PC-9 (cell line): ENCODE results near the gene DLL4. TPM values are rescaled to one million over a fixed set of nuclear protein-coding genes. Genes with fewer than 3 reads are reported as not detected.

Source experiments
- BruUV-seq: library from RNA; stranded (reverse); fragments of 400-500 nt; replicated peaks from 2 replicates; lab custom pipeline; 2021; lab: Mats Ljungman, UMichigan
- CTCF ChIA-PET: fragments of 300-600 bp; sonication (Branson Sonifier 250); formaldehyde crosslinking; loops from one replicate; lab custom pipeline; 2022; ENCODE audit warnings: antibody characterized with exemption; lab: Charles Lee
- POLR2A ChIA-PET: fragments of 300-600 bp; sonication (Branson Sonifier 250); formaldehyde crosslinking; loops from one replicate; lab custom pipeline; 2022; ENCODE audit warnings: antibody characterized with exemption; ENCODE audit not compliant: unreplicated experiment; lab: Charles Lee
- DNase-seq, 2 experiments: peaks; one replicate each; pipeline versions ENCODE4 v3.0.0 to v3.0.0-alpha.2; 2015 to 2022; ENCODE audit warnings: mixed read lengths in 1 of 2
- H2AFZ ChIP-seq: fragments of 200-600 bp; sonication (generic); 2 replicates; pipeline ENCODE4 v1.8.1; 2017; ENCODE audit warnings: antibody characterized with exemption
- H3F3A ChIP-seq: fragments of 200-600 bp; sonication (generic); 2 replicates; pipeline ENCODE4 v1.8.1; 2017; ENCODE audit warnings: antibody characterized with exemption, mild to moderate bottlenecking, low read depth; ENCODE audit not compliant: insufficient read depth
- H3K27ac ChIP-seq: fragments of 200-600 bp; sonication (generic); 2 replicates; pipeline ENCODE4 v1.6.1; 2016; ENCODE audit warnings: mixed run types
- H3K27me3 ChIP-seq: fragments of 200-600 bp; sonication (generic); 2 replicates; pipeline ENCODE4 v1.6.1; 2016; ENCODE audit warnings: low read depth, mixed run types; ENCODE audit not compliant: insufficient read depth
- H3K36me3 ChIP-seq: fragments of 200-600 bp; sonication (generic); 2 replicates; pipeline ENCODE4 v1.6.1; 2016; ENCODE audit warnings: low read depth, mixed run types
- H3K4me1 ChIP-seq: fragments of 200-600 bp; sonication (generic); replicated peaks from 2 replicates; pipeline ENCODE4 v1.6.1; 2016; ENCODE audit warnings: mixed run types; ENCODE audit not compliant: insufficient read depth
- H3K4me2 ChIP-seq: fragments of 200-600 bp; sonication (generic); 2 replicates; pipeline ENCODE4 v1.6.1; 2017; ENCODE audit warnings: mixed run types
- H3K4me3 ChIP-seq: fragments of 200-600 bp; sonication (generic); 2 replicates; pipeline ENCODE4 v1.6.1; 2016; ENCODE audit warnings: mixed run types
- H3K79me2 ChIP-seq: fragments of 200-600 bp; sonication (generic); 2 replicates; pipeline ENCODE4 v1.6.1; 2017; ENCODE audit warnings: low read depth, mixed run types
- H3K9me2 ChIP-seq: fragments of 200-600 bp; sonication (generic); 2 replicates; pipeline ENCODE4 v1.8.1; 2017; ENCODE audit warnings: mild to moderate bottlenecking; ENCODE audit not compliant: insufficient read depth
- H3K9me3 ChIP-seq: fragments of 200-600 bp; sonication (generic); 2 replicates; pipeline ENCODE4 v1.8.1; 2016; ENCODE audit warnings: low read depth; ENCODE audit not compliant: insufficient read depth
- H4K20me1 ChIP-seq: fragments of 200-600 bp; sonication (generic); 2 replicates; pipeline ENCODE4 v1.8.1; 2017; ENCODE audit not compliant: insufficient read depth
- CTCF ChIP-seq: fragments of 200-600 bp; sonication (generic); conservative IDR thresholded peaks from 2 replicates; pipeline ENCODE4 v1.6.1; 2017; ENCODE audit warnings: mixed run types, antibody characterized with exemption, mild to moderate bottlenecking, moderate library complexity
- EZH2 ChIP-seq: fragments of 200-600 bp; sonication (generic); IDR thresholded peaks from 2 replicates; pipeline ENCODE4 v1.8.0; 2017; ENCODE audit warnings: antibody characterized with exemption, low read depth
- intact Hi-C: fragments of 100-400 bp; cut with micrococcal nuclease; formaldehyde crosslinking; loops from one replicate; pipeline ENCODE4 v1.10.0; 2022; ENCODE audit not compliant: unreplicated experiment
- total RNA-seq: library from RNA; stranded (reverse); gene quantifications from 2 replicates; pipeline ENCODE4 v1.2.3, GENCODE V29; 2021

DLL4 gene
- total RNA-seq, 1 experiment from 2014 or later, result 0.48 TPM

GRCh38 chr15:40964006-40964405 is 34.9 kb downstream of the DLL4 start:
- Histone ChIP-seq H3K27ac (no peak overlapping the region), H3K4me2 (no peak overlapping the region), H3F3A (no peaks in the 10 kb centered on the region), H3K36me3 (no peaks in the 10 kb centered on the region), H3K9me3 (no peaks in the 10 kb centered on the region), H3K9me2 (no peaks in the 10 kb centered on the region), H3K79me2 (no peaks in the 10 kb centered on the region), H3K4me3 (no peak overlapping the region), H4K20me1 (no peaks in the 10 kb centered on the region), H3K4me1 (peaks cover 11% of the 10 kb centered on the region), H2AFZ (no peak overlapping the region), H3K27me3 (no peaks in the 10 kb centered on the region)
- no peak for TF ChIP-seq EZH2
- no peak for TF ChIP-seq CTCF
- CTCF ChIA-PET, result interaction anchor here (1.0 kb wide), 1 partner anchor 48 kb away, joined by 3 read pairs; no protein-coding TSS in a partner anchor
- intact Hi-C loops, result no loop called here
- no peak for DNase-seq
- POLR2A ChIA-PET, result no interaction called here
- no TSS peak for BruUV-seq

- H3K79me2 ChIP-seq, result no peaks in the 10 kb centered on the region
- peaks cover 11% of the 10 kb centered on the region for H3K4me1 ChIP-seq
- H3K27me3 ChIP-seq, result no peaks in the 10 kb centered on the region
- no peak for DNase-seq
- CTCF ChIA-PET, result no interaction called here
- no peaks in the 10 kb centered on the region for H3F3A ChIP-seq
- POLR2A ChIA-PET, result no interaction called here
- no peak overlapping the region for H3K27ac ChIP-seq
- H3K4me2 ChIP-seq, result no peak overlapping the region
- H3K4me3 ChIP-seq, result no peak overlapping the region
- no TSS peak for BruUV-seq
- no peaks in the 10 kb centered on the region for H3K36me3 ChIP-seq
- intact Hi-C loops, result no loop called here
- no peaks in the 10 kb centered on the region for H3K9me3 ChIP-seq
- no peaks in the 10 kb centered on the region for H3K9me2 ChIP-seq
- no peak overlapping the region for H2AFZ ChIP-seq
- no peaks in the 10 kb centered on the region for H4K20me1 ChIP-seq
- TF ChIP-seq EZH2 (no peak), CTCF (no peak)
These were observed 35.5 kb downstream of the DLL4 start for GRCh38 chr15:40964634-40965033.

GRCh38 chr15:40968290-40969085 is 39.3 kb downstream of the DLL4 start:
- no peaks in the 10 kb centered on the region for H3K9me2 ChIP-seq
- intact Hi-C loops, result no loop called here
- H3K4me1 ChIP-seq, result no peaks in the 10 kb centered on the region
- no peak overlapping the region for H3K4me3 ChIP-seq
- TF ChIP-seq EZH2, result no peak
- TF ChIP-seq CTCF, result no peak
- ChIA-PET POLR2A (interaction anchor here (0.7 kb wide), 2 partner anchors 23 to 158 kb away, joined by 3 to 33 read pairs; no protein-coding TSS in a partner anchor), CTCF (no interaction called here)
- no peak overlapping the region for H2AFZ ChIP-seq
- BruUV-seq, result no TSS peak
- no peak for DNase-seq
- no peaks in the 10 kb centered on the region for H3K9me3 ChIP-seq
- no peaks in the 10 kb centered on the region for H3K79me2 ChIP-seq
- H3K4me2 ChIP-seq, result no peak overlapping the region
- no peaks in the 10 kb centered on the region for H3K27me3 ChIP-seq
- H3K36me3 ChIP-seq, result no peaks in the 10 kb centered on the region
- no peak overlapping the region for H3K27ac ChIP-seq
- no peaks in the 10 kb centered on the region for H4K20me1 ChIP-seq
- H3F3A ChIP-seq, result no peaks in the 10 kb centered on the region
